NCI-H510A treated with DMSO at 0.1 percent for 48 hours (cell line): ENCODE measurements around the gene ARL5A.

Experiments
- DNase-seq: peaks from one replicate; lab custom pipeline; 2025; lab: John Stamatoyannopoulos, UW

The ARL5A gene

GRCh38 chr2:151766437-151767153, 61.6 kb downstream of the ARL5A start:
- no peak for DNase-seq

DNA sequence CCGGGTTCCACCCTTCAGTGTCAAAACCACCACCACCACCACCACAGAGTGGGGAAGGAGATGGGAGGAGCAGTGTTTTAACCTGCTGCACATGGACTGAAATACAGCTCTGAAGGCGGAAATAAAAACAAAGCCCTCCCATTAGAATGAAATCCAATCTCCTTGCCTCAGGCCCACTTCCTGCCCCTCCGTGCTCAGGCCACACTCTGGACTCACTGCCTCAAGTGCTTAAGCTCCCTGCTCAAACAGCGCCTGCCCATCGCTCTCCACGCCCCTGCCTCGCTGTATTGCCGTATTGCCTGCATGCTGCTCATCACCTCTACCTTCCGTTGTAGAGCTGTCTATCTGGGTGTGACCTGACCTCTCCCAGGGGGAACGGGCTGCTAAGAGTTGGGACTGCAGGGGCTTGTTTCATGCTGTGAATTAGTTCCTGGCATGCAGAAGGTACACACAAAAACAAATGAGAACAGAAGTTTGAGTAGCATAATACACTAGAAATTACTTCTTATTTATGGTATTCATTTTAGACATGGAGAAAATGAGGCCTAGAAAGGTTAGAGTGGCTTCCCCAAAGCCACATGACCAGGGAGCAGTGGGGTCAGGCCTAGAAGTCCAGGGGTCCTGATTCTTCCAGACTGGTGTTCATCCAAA, 62.3 kb downstream of the ARL5A start:
- DNase-seq, result peak; percentile 69

GRCh38 chr2:151762694-151763093, 65.5 kb downstream of the ARL5A start:
- DNase-seq, result no peak

- no peak for DNase-seq
Measured at GRCh38 chr2:151761687-151762086, 66.5 kb downstream of the ARL5A start.

GRCh38 chr2:151761193-151761592, 67.0 kb downstream of the ARL5A start:
- no peak for DNase-seq

- DNase-seq, result no peak
Measured at GRCh38 chr2:151760139-151760650, 68.0 kb downstream of the ARL5A start.

DNA sequence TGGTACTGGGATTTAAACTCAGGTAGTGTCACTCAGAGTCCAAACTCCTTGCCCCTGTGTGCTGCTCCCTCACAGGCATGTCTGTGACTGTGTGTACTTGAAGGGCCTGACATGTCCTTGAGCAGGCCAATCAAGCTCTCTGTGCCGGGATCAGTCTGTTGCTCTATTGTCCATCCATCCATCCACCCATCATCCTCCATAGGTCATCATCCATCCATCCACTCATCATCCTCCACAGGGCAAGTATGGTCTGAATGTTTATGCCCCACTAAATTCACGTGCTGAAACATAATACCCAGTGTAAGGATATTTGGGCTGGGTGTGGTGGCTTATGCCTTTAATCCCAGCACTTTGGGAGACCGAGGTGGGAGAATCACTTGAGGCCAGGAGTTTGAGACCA, 69.5 kb downstream of the ARL5A start:
- no peak for DNase-seq

DNA sequence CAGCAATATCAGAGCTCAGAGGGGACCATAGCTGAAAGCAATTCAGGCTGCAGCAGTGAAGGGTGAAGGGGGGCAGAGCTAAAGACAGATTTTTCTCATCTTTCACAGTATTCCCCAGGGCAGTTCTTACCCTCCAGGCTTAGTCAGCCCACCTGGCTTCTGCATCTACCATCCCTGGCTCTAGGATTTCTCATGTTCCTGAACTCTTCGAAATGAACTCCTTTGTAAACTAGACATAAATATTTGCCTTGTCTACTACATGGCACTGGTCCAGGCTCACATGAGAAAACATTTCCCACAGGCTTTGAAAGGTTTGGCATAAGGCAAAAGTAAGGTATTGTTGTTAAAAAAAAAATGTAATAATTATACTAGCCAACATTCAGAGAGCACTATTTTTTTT, 70.4 kb downstream of the ARL5A start:
- DNase-seq, result no peak

DNA sequence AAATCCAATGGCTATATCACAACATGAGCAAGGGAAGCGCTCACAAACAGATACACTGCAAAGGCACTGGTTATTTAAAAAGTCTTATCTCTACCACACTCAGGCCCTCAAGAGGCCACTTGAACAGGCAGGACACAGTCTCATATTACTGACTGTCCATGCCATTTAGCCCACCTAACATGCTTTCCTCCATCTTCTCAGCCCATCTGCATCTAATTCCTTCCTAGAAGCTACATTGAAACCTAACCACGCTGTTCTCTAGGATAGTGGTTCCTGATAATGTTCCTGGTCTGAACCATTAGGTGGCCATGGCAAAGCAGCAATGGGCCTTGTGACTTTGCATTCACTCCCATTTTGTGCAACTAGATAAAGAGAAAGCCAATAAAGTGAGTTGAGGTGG, 71.4 kb downstream of the ARL5A start:
- peak; percentile 12 for DNase-seq

DNA sequence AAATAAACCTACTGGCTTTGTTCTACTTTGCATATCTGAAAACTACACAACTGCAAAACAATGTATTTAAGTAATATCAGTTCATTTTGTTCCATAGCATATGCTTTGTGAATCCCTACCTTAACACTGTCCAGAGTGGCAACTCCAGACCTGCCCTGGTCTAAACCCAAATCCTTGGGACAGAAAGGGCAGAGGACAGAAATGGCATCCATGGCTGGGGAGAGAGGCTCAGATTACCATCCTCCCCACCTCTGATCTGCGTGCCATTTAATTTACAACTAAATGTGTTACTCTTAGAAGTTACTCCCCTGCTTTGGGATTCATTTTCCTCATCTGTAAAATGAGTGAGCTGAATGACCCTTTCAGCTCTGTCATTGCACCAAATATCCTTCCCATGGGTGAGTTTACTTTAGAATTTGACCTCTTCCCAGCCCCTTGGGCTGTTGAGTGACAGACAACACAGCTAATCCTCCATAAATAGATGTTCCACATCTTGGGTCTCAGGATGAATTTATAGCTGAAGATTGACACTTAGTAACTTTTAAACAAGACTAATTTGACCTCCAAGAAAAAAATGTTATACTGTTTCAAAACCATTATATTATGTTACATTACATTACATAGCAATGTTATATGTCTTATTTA, 73.8 kb downstream of the ARL5A start:
- no peak for DNase-seq

- DNase-seq, result no peak
Measured at GRCh38 chr2:151753540-151753939, 74.7 kb downstream of the ARL5A start.
